AG04450 (cell line): ENCODE results near the gene WWOX. TPM values are rescaled to one million over a fixed set of nuclear protein-coding genes. Genes with fewer than 3 reads are reported as not detected.

Experiments used
- CTCF ChIA-PET: fragments of 300-600, 350-600 bp; formaldehyde crosslinking; extraction: SDS; loops from one replicate; lab custom pipeline; 2022; ENCODE audit warnings: antibody characterized with exemption, inconsistent platforms; lab: Charles Lee
- POLR2A ChIA-PET: fragments of 350-600 bp; formaldehyde crosslinking; extraction: SDS; loops from one replicate; lab custom pipeline; 2021; ENCODE audit warnings: antibody characterized with exemption, inconsistent platforms; lab: Yijun Ruan, JAX
- DNase-seq: peaks from one replicate; pipeline ENCODE4 v3.0.0-alpha.2; 2011; ENCODE audit warnings: low read depth, low spot score
- H3K27ac ChIP-seq: one replicate; pipeline ENCODE4 v1.5.1; 2012; ENCODE audit warnings: low read depth, low read length, control low read depth
- H3K27me3 ChIP-seq: one replicate; pipeline ENCODE4 v1.6.0; 2012; ENCODE audit warnings: low read length; ENCODE audit not compliant: control insufficient read depth, insufficient read depth
- H3K4me3 ChIP-seq: 2 replicates; pipeline ENCODE4 v1.5.1; 2011; ENCODE audit warnings: mild to moderate bottlenecking, low read depth, low read length, control low read depth
- H3K9me3 ChIP-seq: 2 replicates; pipeline ENCODE4 v1.5.1; 2012; ENCODE audit warnings: low read length; ENCODE audit not compliant: control insufficient read depth, insufficient read depth
- CTCF ChIP-seq: IDR thresholded peaks from 2 replicates; pipeline ENCODE4 v1.5.1; 2011; ENCODE audit warnings: low read depth, low read length, control low read depth, inconsistent platforms
- polyA plus RNA-seq: library from polyadenylated mRNA; depleted of rRNA; stranded (reverse); fragments of >200 nt; gene quantifications from 2 replicates; pipeline ENCODE4 v1.2.3, GENCODE V29; 2011

WWOX gene
- polyA plus RNA-seq, 1 experiment = 2.1 TPM

- no peak for TF ChIP-seq CTCF
- Histone ChIP-seq H3K4me3 (no peak overlapping the region), H3K9me3 (peaks cover 39% of the 10 kb centered on the region), H3K27ac (no peak overlapping the region), H3K27me3 (no peaks in the 10 kb centered on the region)
- POLR2A ChIA-PET = no interaction called here
- CTCF ChIA-PET = no interaction called here
- DNase-seq = no peak
Measured at GRCh38 chr16:78882150-78882549, 782.7 kb downstream of the WWOX start.

- no peak for TF ChIP-seq CTCF
Measured at GRCh38 chr16:78882751-78883150, 783.3 kb downstream of the WWOX start.

GRCh38 chr16:78884204-78884603, 784.8 kb downstream of the WWOX start:
- POLR2A ChIA-PET = no interaction called here
- CTCF ChIA-PET = no interaction called here
- Histone ChIP-seq H3K27ac (no peak overlapping the region), H3K27me3 (no peaks in the 10 kb centered on the region), H3K4me3 (no peak overlapping the region), H3K9me3 (peaks cover 36% of the 10 kb centered on the region)
- DNase-seq = no peak
- TF ChIP-seq CTCF = no peak

More at GRCh38 chr16:78882751-78883150, 783.3 kb downstream of the WWOX start:
- Histone ChIP-seq H3K27me3 (no peaks in the 10 kb centered on the region), H3K4me3 (no peak overlapping the region), H3K9me3 (peaks cover 36% of the 10 kb centered on the region), H3K27ac (no peak overlapping the region)
- DNase-seq = no peak
- CTCF ChIA-PET = no interaction called here
- POLR2A ChIA-PET = no interaction called here

GRCh38 chr16:78889346-78889745, 789.9 kb downstream of the WWOX start:
- H3K27me3 ChIP-seq = no peaks in the 10 kb centered on the region
- peaks cover 20% of the 10 kb centered on the region for H3K9me3 ChIP-seq
- DNase-seq = no peak
- H3K4me3 ChIP-seq = no peak overlapping the region
- no peak overlapping the region for H3K27ac ChIP-seq
- POLR2A ChIA-PET = no interaction called here
- CTCF ChIA-PET = no interaction called here
- TF ChIP-seq CTCF = no peak

GRCh38 chr16:78890373-78890895, 791.0 kb downstream of the WWOX start:
- no peak for DNase-seq
- TF ChIP-seq CTCF = no peak
- no peak overlapping the region for H3K4me3 ChIP-seq
- ChIA-PET CTCF (no interaction called here), POLR2A (no interaction called here)
- H3K9me3 ChIP-seq = peaks cover 20% of the 10 kb centered on the region
- no peaks in the 10 kb centered on the region for H3K27me3 ChIP-seq
- no peak overlapping the region for H3K27ac ChIP-seq
